ENCODE results near the gene APH1A. TPM values are rescaled to one million over a fixed set of nuclear protein-coding genes. Genes with fewer than 3 reads are reported as not detected.
"Not testable (repeated sequence)": the region's sequence is repeated elsewhere in the genome, so short reads cannot be mapped to it uniquely, and the experiment has no call there.

The APH1A gene
- total RNA-seq, 4 donors from 2014 or later, result 114 to 133 (median 116) TPM

- H3K4me1 ChIP-seq, result peaks cover 18 to 34% of the 10 kb centered on the region in 2 donors
- WGBS, 2 donors, result 0 to 2% methylated on average over 1 of the region's 1 CpG
- no peak for TF ChIP-seq CTCF (IDR thresholded peaks at IDR 0.05)
- TF ChIP-seq POLR2A (IDR thresholded peaks at IDR 0.05), result no peak
These were observed 12.6 kb downstream of the APH1A start for GRCh38 chr1:150256198-150256553.

GRCh38 chr1:150249936-150250335 is 18.9 kb downstream of the APH1A start:
- TF ChIP-seq CTCF (IDR thresholded peaks at IDR 0.05), result no peak
- no peak for TF ChIP-seq POLR2A (IDR thresholded peaks at IDR 0.05)
- Histone ChIP-seq H3K27ac (no peak overlapping the region), H3K27me3 (no peaks in the 10 kb centered on the region), H3K36me3 (no peaks in the 10 kb centered on the region), H3K4me3 (replicated peaks in 1 of 3) (no peak overlapping the region), H3K9me3 (no peaks in the 10 kb centered on the region), H3K4me1 (no peaks in the 10 kb centered on the region)
- intact Hi-C loops (cut with DNase I), result no loop called here
- DNase-seq, result no peak
- 86 to 88% methylated on average over 2 of the region's 2 CpGs for WGBS, 2 donors

More at GRCh38 chr1:150256198-150256553, 12.6 kb downstream of the APH1A start:
- Histone ChIP-seq H3K4me3 (replicated peaks in 1 of 3) (no peak overlapping the region), H3K9me3 (no peaks in the 10 kb centered on the region), H3K27me3 (no peaks in the 10 kb centered on the region), H3K27ac (peak overlapping the region; percentile 40 to 72 (median 66)), H3K36me3 (no peaks in the 10 kb centered on the region)
- intact Hi-C loops (cut with DNase I), result loop anchor here (2.0 kb wide), 1 partner anchor 23 kb away; no protein-coding TSS in a partner anchor
- DNase-seq, result no peak

GRCh38 chr1:150243003-150243402 is 25.8 kb downstream of the APH1A start:
- Histone ChIP-seq H3K4me1 (no peaks in the 10 kb centered on the region), H3K27me3 (no peaks in the 10 kb centered on the region), H3K9me3 (no peaks in the 10 kb centered on the region), H3K36me3 (no peaks in the 10 kb centered on the region), H3K27ac (no peak overlapping the region), H3K4me3 (replicated peaks in 1 of 3) (no peak overlapping the region)
- WGBS, 2 donors, result 92 to 96% methylated on average over 3 of the region's 3 CpGs
- TF ChIP-seq CTCF (IDR thresholded peaks at IDR 0.05) (no peak), POLR2A (IDR thresholded peaks at IDR 0.05) (no peak)
- DNase-seq, result no peak
- intact Hi-C loops (cut with DNase I), result no loop called here

GRCh38 chr1:150237746-150238145 is 31.1 kb downstream of the APH1A start:
- Histone ChIP-seq H3K4me1 (peaks cover 5 to 9% of the 10 kb centered on the region in 2 donors), H3K4me3 (replicated peaks in 1 of 3) (no peak overlapping the region), H3K36me3 (no peaks in the 10 kb centered on the region), H3K27me3 (no peaks in the 10 kb centered on the region), H3K27ac (no peak overlapping the region), H3K9me3 (no peaks in the 10 kb centered on the region)
- no peak for DNase-seq
- WGBS, 2 donors, result 90 to 93% methylated on average over 21 of the region's 21 CpGs
- no peak for TF ChIP-seq CTCF (IDR thresholded peaks at IDR 0.05)
- TF ChIP-seq POLR2A (IDR thresholded peaks at IDR 0.05), result no peak
- intact Hi-C loops (cut with DNase I), result no loop called here

GRCh38 chr1:150237176-150237575 is 31.6 kb downstream of the APH1A start:
- intact Hi-C loops (cut with DNase I), result not testable (repeated sequence)
- WGBS, 2 donors, result 86 to 93% methylated on average over 13 of the region's 13 CpGs

More at GRCh38 chr1:150237176-150237575, 31.6 kb downstream of the APH1A start:
- H3K27me3 ChIP-seq; H3K4me1 ChIP-seq; H3K27ac ChIP-seq; H3K36me3 ChIP-seq; DNase-seq; H3K9me3 ChIP-seq; H3K4me3 ChIP-seq (replicated peaks in 1 of 3): not testable (repeated sequence)

Measured in thyroid gland (tissue), 4 donors.